22Rv1 (cell line): ENCODE measurements around the gene CKAP5.

Experiments
- H3K27ac ChIP-seq: fragments of 450-650 bp; 2 replicates; pipeline ENCODE4 v1.5.1; 2017
- ZFX ChIP-seq: fragments of 450-650 bp; IDR thresholded peaks from 2 replicates; pipeline ENCODE4 v1.6.1; 2017; ENCODE audit warnings: antibody characterized with exemption, borderline replicate concordance
- TF ChIP-seq, protein P1 (sequence below): fragments of 450-650 bp; IDR thresholded peaks from 2 replicates; pipeline ENCODE4 v1.5.1; 2017; ENCODE audit warnings: mild to moderate bottlenecking

CKAP5 gene

DNA sequence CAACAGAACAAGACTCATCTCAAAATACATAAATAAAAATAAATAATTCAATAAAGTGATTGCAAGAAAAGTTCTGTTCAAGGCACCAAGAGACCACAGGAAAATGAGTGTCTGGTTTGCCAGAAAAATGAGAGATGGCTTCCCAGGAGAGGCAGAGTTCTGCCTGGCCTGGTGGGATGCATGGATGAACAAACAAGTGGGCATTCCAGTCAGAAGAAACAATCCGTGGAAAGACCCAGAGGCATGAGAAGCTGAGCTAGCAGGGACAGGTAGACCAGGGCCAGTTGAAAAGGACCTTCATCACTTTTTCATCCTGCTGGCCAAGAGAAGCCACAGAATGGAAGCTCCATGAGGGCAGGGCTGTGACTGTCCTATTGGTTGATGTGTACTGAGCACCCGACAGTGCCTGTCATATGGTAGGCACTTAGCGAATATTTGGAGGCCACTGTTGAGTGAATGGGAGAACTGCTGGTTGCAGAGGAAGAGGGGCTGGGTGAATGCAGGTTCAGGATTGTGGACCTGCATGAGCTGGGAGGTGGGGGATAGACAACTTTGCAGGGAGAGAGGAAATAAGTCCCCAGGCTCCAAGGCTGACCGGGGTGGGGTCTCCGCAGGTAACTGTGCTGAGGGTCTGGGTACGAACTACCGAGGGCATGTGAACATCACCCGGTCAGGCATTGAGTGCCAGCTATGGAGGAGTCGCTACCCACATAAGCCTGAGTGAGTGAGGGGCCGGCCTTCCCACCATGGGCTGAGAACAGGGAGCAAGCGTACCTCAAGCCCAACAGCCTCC is 123.3 kb downstream of the CKAP5 start:
- TF ChIP-seq ZFX: no peak
- TF ChIP-seq, protein P1, sequence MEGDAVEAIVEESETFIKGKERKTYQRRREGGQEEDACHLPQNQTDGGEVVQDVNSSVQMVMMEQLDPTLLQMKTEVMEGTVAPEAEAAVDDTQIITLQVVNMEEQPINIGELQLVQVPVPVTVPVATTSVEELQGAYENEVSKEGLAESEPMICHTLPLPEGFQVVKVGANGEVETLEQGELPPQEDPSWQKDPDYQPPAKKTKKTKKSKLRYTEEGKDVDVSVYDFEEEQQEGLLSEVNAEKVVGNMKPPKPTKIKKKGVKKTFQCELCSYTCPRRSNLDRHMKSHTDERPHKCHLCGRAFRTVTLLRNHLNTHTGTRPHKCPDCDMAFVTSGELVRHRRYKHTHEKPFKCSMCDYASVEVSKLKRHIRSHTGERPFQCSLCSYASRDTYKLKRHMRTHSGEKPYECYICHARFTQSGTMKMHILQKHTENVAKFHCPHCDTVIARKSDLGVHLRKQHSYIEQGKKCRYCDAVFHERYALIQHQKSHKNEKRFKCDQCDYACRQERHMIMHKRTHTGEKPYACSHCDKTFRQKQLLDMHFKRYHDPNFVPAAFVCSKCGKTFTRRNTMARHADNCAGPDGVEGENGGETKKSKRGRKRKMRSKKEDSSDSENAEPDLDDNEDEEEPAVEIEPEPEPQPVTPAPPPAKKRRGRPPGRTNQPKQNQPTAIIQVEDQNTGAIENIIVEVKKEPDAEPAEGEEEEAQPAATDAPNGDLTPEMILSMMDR: no peak
- H3K27ac ChIP-seq: no peak overlapping the region

DNA sequence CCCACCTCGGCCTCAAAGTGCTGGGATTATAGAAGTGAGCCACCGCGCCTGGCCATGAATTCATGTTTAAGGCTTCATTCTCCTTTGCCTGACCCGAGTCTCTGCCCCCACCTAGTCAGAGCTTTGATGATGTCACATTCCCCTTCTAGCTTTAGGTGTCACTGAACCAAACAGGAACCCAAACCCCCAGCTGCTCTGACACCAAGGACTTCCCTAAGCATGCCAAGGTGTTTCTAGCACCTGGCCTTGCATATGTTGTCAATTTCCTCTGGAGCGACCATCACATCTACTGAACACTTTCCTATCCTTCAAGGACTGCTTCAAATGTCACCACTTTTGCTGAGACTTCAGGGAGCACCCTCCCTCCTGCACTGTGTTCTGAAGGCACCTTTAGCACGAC is 124.8 kb downstream of the CKAP5 start:
- peak overlapping the region; percentile 27; the same call in 1 of the 2 replicates for H3K27ac ChIP-seq
- no peak for TF ChIP-seq ZFX
- TF ChIP-seq, protein P1: no peak

DNA sequence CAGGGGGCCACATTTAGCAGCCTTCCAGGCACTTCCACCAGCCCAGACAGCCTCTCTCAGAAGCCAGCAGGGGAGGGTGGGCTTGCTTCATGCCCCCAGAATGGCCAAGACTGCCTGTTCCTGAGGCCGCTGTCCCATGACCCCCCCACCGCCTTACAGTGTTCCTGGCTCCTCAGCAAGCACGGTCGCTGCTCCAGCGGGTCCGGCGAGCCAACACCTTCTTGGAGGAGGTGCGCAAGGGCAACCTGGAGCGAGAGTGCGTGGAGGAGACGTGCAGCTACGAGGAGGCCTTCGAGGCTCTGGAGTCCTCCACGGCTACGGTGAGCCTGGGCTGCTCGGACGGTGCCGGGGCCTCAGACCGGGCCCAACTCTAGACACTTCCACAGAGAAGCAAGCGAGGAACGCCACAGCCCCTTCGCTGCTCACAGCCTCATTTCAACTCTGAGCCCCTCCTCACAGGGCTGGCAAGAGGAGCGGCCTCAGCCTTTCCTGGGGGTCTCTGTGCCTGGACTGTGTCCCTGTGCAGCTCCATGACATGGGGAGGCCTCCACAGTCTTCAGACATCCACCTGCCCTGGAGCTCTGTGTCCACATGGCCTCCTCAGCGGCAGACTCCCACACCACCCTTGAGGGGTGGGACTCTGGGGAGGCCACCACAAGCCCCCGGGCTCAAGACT is 126.4 kb downstream of the CKAP5 start:
- peak overlapping the region; percentile 89 for H3K27ac ChIP-seq
- no peak for TF ChIP-seq ZFX
- TF ChIP-seq, protein P1: no peak

- H3K27ac ChIP-seq: peak within 1 kb of the TSS; percentile 89
- TF ChIP-seq, protein P1: no peak
These were observed 127.0 kb downstream of the CKAP5 start, which contains the start of gene F2 for GRCh38 chr11:46719048-46719542. Gene F2, plus strand, starts transcription at chr11:46719213. Its CDS starts 23 bp downstream, at chr11:46719236.

DNA sequence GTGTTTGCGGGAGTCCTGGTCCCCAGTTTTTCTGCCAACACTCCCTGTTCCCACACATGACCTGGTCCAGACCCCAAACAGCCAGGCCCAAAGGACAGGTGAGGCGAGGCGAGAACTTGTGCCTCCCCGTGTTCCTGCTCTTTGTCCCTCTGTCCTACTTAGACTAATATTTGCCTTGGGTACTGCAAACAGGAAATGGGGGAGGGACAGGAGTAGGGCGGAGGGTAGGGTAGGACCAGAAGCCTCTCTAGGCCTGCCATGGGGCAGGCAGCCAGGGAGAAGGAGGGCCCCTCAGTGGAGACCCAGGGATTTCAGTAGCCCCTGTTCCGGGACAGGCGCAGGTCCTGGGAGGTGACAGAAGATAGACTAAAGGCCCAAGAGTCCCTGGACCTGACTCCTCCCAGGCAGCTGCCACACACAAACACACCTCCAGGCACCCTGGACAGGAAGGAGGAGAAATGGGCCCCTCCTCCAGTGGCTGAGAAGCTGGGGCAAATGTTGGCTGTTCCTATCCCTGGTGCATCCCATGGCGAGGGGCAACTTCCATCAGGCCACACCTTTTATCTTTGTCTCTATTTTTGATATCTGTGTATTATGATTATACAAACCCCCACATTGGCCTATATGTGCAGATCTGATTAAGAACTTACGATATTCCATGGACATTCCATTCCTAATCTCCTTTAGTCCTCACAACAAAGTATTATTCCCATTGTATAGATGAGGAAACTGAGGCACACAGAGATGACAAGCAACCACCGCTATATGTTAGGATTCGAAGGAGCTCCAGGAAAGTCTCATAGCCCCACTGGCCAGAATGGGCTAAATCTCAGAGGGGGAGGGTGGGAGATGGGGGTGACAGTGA is 127.7 kb downstream of the CKAP5 start:
- H3K27ac ChIP-seq: peak overlapping the region; percentile 89
- TF ChIP-seq, protein P1: no peak
- no peak for TF ChIP-seq ZFX

GRCh38 chr11:46717825-46718154 is 128.3 kb downstream of the CKAP5 start:
- H3K27ac ChIP-seq: peak overlapping the region; percentile 89

DNA sequence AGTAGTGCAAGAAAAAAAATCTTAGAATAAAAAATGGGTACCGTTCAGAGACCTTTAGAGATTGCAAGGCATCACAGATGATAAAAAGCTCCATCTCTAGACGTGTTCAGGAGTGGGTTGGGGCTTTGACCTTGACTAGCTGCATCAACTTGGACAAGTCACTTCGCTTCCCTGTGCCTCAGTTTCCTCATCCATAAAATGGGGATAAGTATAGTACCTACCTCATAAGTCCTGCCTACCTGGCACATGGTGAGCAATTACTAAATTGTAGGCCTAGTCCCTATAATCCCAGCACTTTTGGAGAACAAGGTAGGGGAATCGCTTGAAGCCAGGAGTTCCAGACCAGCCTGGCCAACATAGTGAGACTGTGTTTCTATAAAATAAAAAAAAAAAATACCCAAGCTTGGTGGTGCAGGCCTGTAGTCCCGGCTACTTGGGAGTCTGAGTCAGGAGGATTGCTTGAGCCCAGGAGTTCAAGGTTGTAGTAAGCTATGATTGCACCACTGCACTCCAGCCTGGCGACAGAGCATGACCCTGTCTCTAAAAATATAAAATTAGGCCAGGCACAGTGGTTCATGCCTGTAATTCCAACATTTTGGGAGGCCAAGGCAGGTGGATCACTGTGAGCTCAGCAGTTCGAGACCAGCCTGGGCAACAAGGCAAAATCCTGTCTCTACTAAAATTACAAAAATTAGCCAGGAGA is 133.1 kb downstream of the CKAP5 start:
- TF ChIP-seq, protein P1: no peak
- no peak for TF ChIP-seq ZFX
- no peak overlapping the region for H3K27ac ChIP-seq
